Omental fat pad (tissue), 4 donors: Measurements from ENCODE around the gene OTX1. TPM values are rescaled to one million over a fixed set of nuclear protein-coding genes. Genes with fewer than 3 reads are reported as not detected.

Source experiments
- ATAC-seq: fragments of 150-250 bp; one replicate; pipeline ENCODE4 v1.9.1; 2016; ENCODE audit warnings: mild to moderate bottlenecking, moderate library complexity; ENCODE audit not compliant: low FRiP score
- DNase-seq: peaks from one replicate; pipeline ENCODE4 v3.0.0-alpha.2; 2019; ENCODE audit warnings: low spot score
- CTCF ChIP-seq, 3 donors: fragments of 450-650 bp; IDR thresholded peaks; one replicate each; pipeline ENCODE4 v1.5.1; 2016 to 2017; ENCODE audit warnings: antibody characterized with exemption in 3 of 3, mild to moderate bottlenecking in 3 of 3, moderate library complexity in 2 of 3
- total RNA-seq, 4 donors: library from RNA; depleted of rRNA; stranded (reverse); fragments of >200 nt; gene quantifications; one replicate each; pipeline ENCODE4 v1.1.0, GENCODE V29; 2016

OTX1 gene
- total RNA-seq, 4 donors from 2014 or later: 0.37 TPM; not detected in 3

DNA sequence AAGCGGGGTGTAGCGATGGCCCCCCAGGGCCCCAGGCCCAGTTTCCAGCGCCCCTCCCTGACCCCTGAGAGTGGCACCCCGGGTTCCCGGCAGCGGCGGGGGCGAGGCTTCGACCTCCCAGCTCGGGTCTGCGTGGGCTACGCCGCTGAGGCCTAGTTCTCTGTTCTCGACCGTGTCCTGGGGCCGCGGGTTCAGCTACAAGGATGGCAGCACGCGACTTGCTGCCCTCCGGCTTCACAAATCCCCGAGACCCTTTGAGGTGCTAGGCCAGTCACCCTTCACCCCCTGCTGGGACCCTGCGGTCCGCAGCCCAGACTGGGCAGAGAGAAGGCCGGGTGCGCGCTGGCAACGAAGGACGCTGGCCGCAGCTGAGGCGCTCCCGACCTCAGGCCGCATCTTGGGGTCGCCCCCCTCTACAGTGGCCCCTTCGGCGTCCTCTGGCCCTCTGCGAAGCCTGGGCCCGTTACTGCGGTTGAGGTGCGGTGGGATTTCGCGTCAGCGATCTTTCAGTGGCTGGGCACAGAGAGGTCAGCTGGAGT is 1.2 kb downstream of the OTX1 start:
- DNase-seq: no peak
- ATAC-seq: no peak
- TF ChIP-seq CTCF (IDR thresholded peaks at IDR 0.05): no peak

DNA sequence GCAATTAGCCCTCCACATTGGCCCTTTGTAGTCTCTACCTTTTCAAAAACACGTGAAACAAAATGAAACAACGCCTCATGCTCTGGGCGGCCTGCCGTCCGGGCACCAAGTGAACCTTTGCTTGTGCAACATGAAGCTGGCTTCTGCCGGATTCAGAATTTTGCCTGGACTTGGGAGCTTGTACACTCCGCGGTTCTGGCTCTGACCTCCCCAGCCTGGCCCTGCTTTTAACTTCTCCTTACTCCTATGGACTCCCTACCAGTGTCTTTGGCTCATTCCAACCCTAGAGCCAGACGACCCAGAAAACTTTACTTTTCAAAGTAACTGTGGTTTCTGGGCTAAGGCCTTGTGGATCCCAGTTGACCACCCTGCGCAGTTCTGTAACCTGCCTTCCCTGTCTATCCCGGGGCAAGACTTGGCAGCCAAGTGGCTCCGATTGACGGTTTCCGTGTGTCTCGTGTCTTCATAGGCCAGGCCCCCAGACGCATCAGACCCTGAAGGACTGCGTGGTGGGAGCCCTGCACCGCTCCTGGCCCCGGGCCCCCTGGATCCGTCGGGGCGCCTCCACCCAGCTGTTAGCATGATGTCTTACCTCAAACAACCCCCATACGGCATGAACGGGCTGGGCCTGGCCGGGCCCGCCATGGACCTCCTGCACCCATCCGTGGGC is 1.9 kb downstream of the OTX1 start:
- ATAC-seq (no peak), DNase-seq (no peak)
- TF ChIP-seq CTCF (IDR thresholded peaks at IDR 0.05): no peak

GRCh38 chr2:63053081-63053888 is 2.7 kb downstream of the OTX1 start:
- no peak for TF ChIP-seq CTCF (IDR thresholded peaks at IDR 0.05)
- DNase-seq: no peak
- ATAC-seq: no peak

DNA sequence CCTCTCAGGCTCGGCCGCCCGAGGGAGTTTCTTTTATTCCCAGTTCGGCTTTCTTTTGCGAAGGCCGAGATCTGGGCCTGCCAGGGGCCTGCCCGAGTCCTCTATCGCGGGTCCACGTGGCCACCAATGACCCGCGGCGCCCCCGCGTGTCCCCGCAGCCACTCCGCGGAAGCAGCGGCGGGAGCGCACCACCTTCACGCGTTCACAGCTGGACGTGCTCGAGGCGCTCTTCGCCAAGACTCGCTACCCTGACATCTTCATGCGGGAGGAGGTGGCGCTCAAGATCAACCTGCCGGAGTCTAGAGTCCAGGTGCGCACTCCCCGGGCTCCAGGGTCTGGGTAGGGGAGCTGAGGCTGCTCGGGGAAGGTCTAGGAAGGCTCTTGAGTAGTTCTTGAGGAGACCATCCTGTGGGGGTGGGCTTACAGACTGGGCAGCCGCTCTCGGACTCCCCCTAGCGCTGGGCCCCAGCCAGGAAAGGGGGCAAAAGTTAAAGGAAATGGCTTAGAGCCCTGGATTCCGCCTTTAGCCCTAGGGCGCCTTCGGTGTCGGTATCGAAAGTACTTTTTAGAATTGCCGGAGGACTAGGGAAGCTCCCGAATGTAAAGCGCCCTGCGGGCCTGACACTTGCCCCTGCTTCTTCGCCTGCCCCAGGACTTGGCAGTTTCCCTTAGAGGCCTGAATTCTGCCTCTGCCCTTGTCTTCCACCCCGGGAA is 3.4 kb downstream of the OTX1 start:
- no peak for TF ChIP-seq CTCF (IDR thresholded peaks at IDR 0.05)
- ATAC-seq: no peak
- no peak for DNase-seq

DNA sequence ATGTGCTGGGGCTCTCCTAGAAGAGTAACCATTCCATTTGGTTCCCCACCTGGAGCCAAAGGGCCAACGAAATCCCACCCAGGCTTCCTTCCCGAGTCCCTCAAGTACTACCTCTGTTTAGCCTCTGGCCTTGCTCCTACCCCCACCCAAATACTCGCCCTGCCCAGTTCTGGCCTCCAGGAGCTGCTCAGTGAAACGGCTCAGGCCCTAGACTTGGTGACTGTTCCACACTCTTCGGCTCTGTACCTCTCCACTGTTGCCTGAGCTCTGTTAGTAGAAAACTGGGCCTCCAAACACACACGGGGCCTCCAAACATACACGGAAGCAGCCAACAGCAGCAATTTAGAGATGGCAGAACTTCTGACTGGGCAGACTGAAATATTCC is 4.2 kb downstream of the OTX1 start:
- no peak for TF ChIP-seq CTCF (IDR thresholded peaks at IDR 0.05)
- ATAC-seq: no peak
- DNase-seq: no peak

GRCh38 chr2:63055226-63056106 is 4.8 kb downstream of the OTX1 start:
- no peak for DNase-seq
- no peak for TF ChIP-seq CTCF (IDR thresholded peaks at IDR 0.05)
- no peak for ATAC-seq
